HEK293 (cell line): Measurements from ENCODE around the gene PLEKHM1.

Source experiments
- CTCF ChIA-PET: fragments of 350-600 bp; formaldehyde crosslinking; extraction: SDS; loops from one replicate; lab custom pipeline; 2021; ENCODE audit warnings: antibody characterized with exemption; lab: Yijun Ruan, JAX
- POLR2A ChIA-PET: fragments of 300-600 bp; formaldehyde crosslinking; extraction: SDS; loops from one replicate; lab custom pipeline; 2020; ENCODE audit warnings: antibody characterized with exemption, inconsistent platforms; lab: Yijun Ruan, JAX
- H3K27ac ChIP-seq: fragments of 200-500 bp; sonication (Bioruptor generic); 2 replicates; pipeline ENCODE4 v1.5.1; 2014; ENCODE audit warnings: low read depth, low read length, control low read depth, inconsistent platforms; ENCODE audit errors: extremely low read depth
- H3K36me3 ChIP-seq, 2 experiments: fragments of 200-500 bp in 1 of 2; sonication (Bioruptor generic) in 1 of 2; 1 replicate in 1 of 2; 2 replicates in 1 of 2; pipeline ENCODE4 v1.5.1; 2014 to 2017; ENCODE audit warnings: inconsistent platforms in 2 of 2, low read length in 2 of 2; ENCODE audit not compliant: control insufficient read depth in 2 of 2, insufficient read depth in 1 of 2
- H3K4me1 ChIP-seq: fragments of 200-500 bp; sonication (Bioruptor generic); 2 replicates; pipeline ENCODE4 v1.5.1; 2014; ENCODE audit warnings: mild to moderate bottlenecking, low read length, inconsistent platforms; ENCODE audit not compliant: control insufficient read depth, insufficient read depth
- H3K4me3 ChIP-seq: 2 replicates; pipeline ENCODE4 v1.5.1; 2011; ENCODE audit warnings: low read depth, mild to moderate bottlenecking, control low read depth, low read length, moderate library complexity
- H3K9me3 ChIP-seq: fragments of 200-500 bp; sonication (Bioruptor generic); 2 replicates; pipeline ENCODE4 v1.5.1; 2014; ENCODE audit warnings: low read depth, low read length, inconsistent platforms; ENCODE audit not compliant: control insufficient read depth, insufficient read depth
- EGR2 ChIP-seq: fragments of 450-650 bp; formaldehyde crosslinking; IDR thresholded peaks from 2 replicates; pipeline ENCODE4 v1.5.1; 2016; ENCODE audit warnings: low read depth, missing biosample characterization, missing genetic modification characterization
- GLI4 ChIP-seq: fragments of 450-650 bp; formaldehyde crosslinking; IDR thresholded peaks from 2 replicates; pipeline ENCODE4 v1.5.1; 2016; ENCODE audit warnings: missing biosample characterization, missing genetic modification characterization
- HOXD13 ChIP-seq: sonication (generic); formaldehyde crosslinking; IDR thresholded peaks from 2 replicates; pipeline ENCODE4 v1.8.0; 2022; ENCODE audit warnings: missing genetic modification reagents, borderline replicate concordance
- MZF1 ChIP-seq: fragments of 450-650 bp; formaldehyde crosslinking; IDR thresholded peaks from 2 replicates; pipeline ENCODE4 v1.5.1; 2017; ENCODE audit warnings: missing biosample characterization, missing genetic modification characterization, borderline replicate concordance
- OSR2 ChIP-seq: fragments of 450-650 bp; formaldehyde crosslinking; IDR thresholded peaks from 2 replicates; pipeline ENCODE4 v1.5.1; 2016; ENCODE audit warnings: missing biosample characterization, missing genetic modification characterization
- SETDB1 ChIP-seq: IDR thresholded peaks from one replicate; pipeline ENCODE4 v1.6.1; 2017; ENCODE audit warnings: mild to moderate bottlenecking, low read length, moderate library complexity, mixed read lengths; ENCODE audit not compliant: insufficient read length
- ZBTB8A ChIP-seq: fragments of 450-650 bp; formaldehyde crosslinking; IDR thresholded peaks from 2 replicates; pipeline ENCODE4 v1.5.1; 2016; ENCODE audit warnings: missing biosample characterization, missing genetic modification characterization
- ZFHX2 ChIP-seq: fragments of 450-650 bp; formaldehyde crosslinking; conservative IDR thresholded peaks from 2 replicates; pipeline ENCODE4 v1.5.1; 2016; ENCODE audit warnings: missing biosample characterization, missing genetic modification characterization
- ZFP41 ChIP-seq: fragments of 450-650 bp; formaldehyde crosslinking; IDR thresholded peaks from 2 replicates; pipeline ENCODE4 v1.5.1; 2016; ENCODE audit warnings: missing biosample characterization, missing genetic modification characterization, borderline replicate concordance
- ZNF133 ChIP-seq: fragments of 450-650 bp; formaldehyde crosslinking; IDR thresholded peaks from 2 replicates; pipeline ENCODE4 v1.5.1; 2016; ENCODE audit warnings: missing biosample characterization, missing genetic modification characterization
- ZNF146 ChIP-seq: fragments of 450-650 bp; formaldehyde crosslinking; IDR thresholded peaks from 2 replicates; pipeline ENCODE4 v1.5.1; 2016; ENCODE audit warnings: missing biosample characterization, missing genetic modification characterization
- ZNF155 ChIP-seq: fragments of 450-650 bp; formaldehyde crosslinking; IDR thresholded peaks from 2 replicates; pipeline ENCODE4 v1.5.1; 2016; ENCODE audit warnings: missing biosample characterization, missing genetic modification characterization
- ZNF19 ChIP-seq: fragments of 450-650 bp; formaldehyde crosslinking; IDR thresholded peaks from 2 replicates; pipeline ENCODE4; 2016; ENCODE audit warnings: missing biosample characterization, missing genetic modification characterization, low read depth
- ZNF248 ChIP-seq: fragments of 450-650 bp; formaldehyde crosslinking; IDR thresholded peaks from 2 replicates; pipeline ENCODE4 v1.5.1; 2017; ENCODE audit warnings: missing biosample characterization, missing genetic modification characterization
- ZNF292 ChIP-seq: fragments of 450-650 bp; formaldehyde crosslinking; IDR thresholded peaks from 2 replicates; pipeline ENCODE4 v1.5.1; 2016; ENCODE audit warnings: low read depth, missing biosample characterization, missing genetic modification characterization, borderline replicate concordance
- ZNF311 ChIP-seq: fragments of 450-650 bp; formaldehyde crosslinking; IDR thresholded peaks from 2 replicates; pipeline ENCODE4 v1.5.1; 2017; ENCODE audit warnings: missing biosample characterization, missing genetic modification characterization, borderline replicate concordance
- ZNF350 ChIP-seq: fragments of 450-650 bp; formaldehyde crosslinking; IDR thresholded peaks from 2 replicates; pipeline ENCODE4 v1.5.0; 2017; ENCODE audit warnings: missing biosample characterization, mild to moderate bottlenecking, missing genetic modification characterization
- ZNF433 ChIP-seq: fragments of 450-650 bp; formaldehyde crosslinking; IDR thresholded peaks from 2 replicates; pipeline ENCODE4 v1.5.1; 2016; ENCODE audit warnings: missing biosample characterization, missing genetic modification characterization, low read depth
- ZNF514 ChIP-seq: fragments of 450-650 bp; formaldehyde crosslinking; IDR thresholded peaks from 2 replicates; pipeline ENCODE4 v1.5.1; 2016; ENCODE audit warnings: missing biosample characterization, missing genetic modification characterization
- ZNF561 ChIP-seq: fragments of 450-650 bp; IDR thresholded peaks from 2 replicates; pipeline ENCODE4 v1.5.1; 2018; ENCODE audit warnings: missing biosample characterization, missing genetic modification characterization, borderline replicate concordance
- ZNF747 ChIP-seq: fragments of 450-650 bp; formaldehyde crosslinking; IDR thresholded peaks from 2 replicates; pipeline ENCODE4 v1.5.1; 2016; ENCODE audit warnings: missing biosample characterization, missing genetic modification characterization
- ZNF777 ChIP-seq: fragments of 450-650 bp; formaldehyde crosslinking; IDR thresholded peaks from 2 replicates; pipeline ENCODE4 v1.5.1; 2017; ENCODE audit warnings: missing biosample characterization, missing genetic modification characterization, borderline replicate concordance
- ZNF837 ChIP-seq: fragments of 450-650 bp; formaldehyde crosslinking; IDR thresholded peaks from 2 replicates; pipeline ENCODE4 v1.5.1; 2016; ENCODE audit warnings: missing biosample characterization, missing genetic modification characterization
- TF ChIP-seq, protein P1 (sequence below): fragments of 450-650 bp; formaldehyde crosslinking; IDR thresholded peaks from 2 replicates; pipeline ENCODE4 v1.5.1; 2016; ENCODE audit warnings: missing biosample characterization, missing genetic modification characterization
- TF ChIP-seq, protein P2 (sequence below): fragments of 450-650 bp; formaldehyde crosslinking; IDR thresholded peaks from 2 replicates; pipeline ENCODE4 v1.5.1; 2016; ENCODE audit warnings: missing biosample characterization, missing genetic modification characterization
- TF ChIP-seq, protein P3 (sequence below): fragments of 450-650 bp; formaldehyde crosslinking; IDR thresholded peaks from 2 replicates; pipeline ENCODE4 v1.5.1; 2016; ENCODE audit warnings: missing biosample characterization, missing genetic modification characterization
- TF ChIP-seq, protein P4 (sequence below): fragments of 450-650 bp; IDR thresholded peaks from 2 replicates; pipeline ENCODE4 v1.5.1; 2018; ENCODE audit warnings: missing biosample characterization, mild to moderate bottlenecking, missing genetic modification characterization

The PLEKHM1 gene

DNA sequence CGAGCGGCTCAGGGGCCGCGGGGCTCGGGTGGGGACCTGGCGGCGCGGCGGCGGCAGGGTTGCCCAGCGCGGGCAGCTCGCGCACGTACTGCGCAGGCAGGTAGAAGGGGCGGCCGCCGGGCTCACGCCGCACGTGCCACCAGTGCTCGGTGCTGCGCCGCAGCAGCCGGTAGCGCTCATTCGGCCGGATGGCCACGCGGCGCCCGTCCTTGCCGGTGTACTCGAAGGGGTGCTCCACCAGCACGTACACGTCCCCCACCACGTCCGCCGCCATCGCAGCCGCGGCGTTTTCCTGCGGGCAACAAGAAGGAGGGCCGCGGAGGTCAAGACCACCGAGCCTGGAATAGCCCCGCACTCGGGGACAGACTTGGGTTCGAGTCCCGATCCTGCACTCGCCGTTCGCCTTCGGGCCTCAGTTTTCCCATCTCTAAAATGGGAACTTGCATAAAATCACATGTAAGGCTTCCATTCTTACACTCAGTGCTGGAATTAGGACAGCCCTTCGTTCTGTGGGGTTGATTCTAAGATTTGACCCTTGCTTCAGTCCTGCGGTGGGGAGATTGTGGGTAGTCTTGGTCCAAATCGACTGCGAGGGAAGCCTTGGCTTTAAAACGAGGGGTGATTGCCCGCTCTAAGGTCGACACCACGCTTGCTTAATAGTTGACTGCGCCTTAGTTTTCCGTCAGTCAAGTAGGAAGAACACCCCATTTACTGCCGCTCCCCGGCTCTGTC lies 60.3 kb downstream of the PLEKHM1 start:
- Histone ChIP-seq H3K4me1 (peaks cover 5% of the 10 kb centered on the region), H3K36me3 (no peaks in the 10 kb centered on the region; a peak in 1 of 3 replicates), H3K9me3 (no peaks in the 10 kb centered on the region), H3K27ac (no peak overlapping the region), H3K4me3 (no peak overlapping the region)
- POLR2A ChIA-PET = no interaction called here
- TF ChIP-seq, protein P1, sequence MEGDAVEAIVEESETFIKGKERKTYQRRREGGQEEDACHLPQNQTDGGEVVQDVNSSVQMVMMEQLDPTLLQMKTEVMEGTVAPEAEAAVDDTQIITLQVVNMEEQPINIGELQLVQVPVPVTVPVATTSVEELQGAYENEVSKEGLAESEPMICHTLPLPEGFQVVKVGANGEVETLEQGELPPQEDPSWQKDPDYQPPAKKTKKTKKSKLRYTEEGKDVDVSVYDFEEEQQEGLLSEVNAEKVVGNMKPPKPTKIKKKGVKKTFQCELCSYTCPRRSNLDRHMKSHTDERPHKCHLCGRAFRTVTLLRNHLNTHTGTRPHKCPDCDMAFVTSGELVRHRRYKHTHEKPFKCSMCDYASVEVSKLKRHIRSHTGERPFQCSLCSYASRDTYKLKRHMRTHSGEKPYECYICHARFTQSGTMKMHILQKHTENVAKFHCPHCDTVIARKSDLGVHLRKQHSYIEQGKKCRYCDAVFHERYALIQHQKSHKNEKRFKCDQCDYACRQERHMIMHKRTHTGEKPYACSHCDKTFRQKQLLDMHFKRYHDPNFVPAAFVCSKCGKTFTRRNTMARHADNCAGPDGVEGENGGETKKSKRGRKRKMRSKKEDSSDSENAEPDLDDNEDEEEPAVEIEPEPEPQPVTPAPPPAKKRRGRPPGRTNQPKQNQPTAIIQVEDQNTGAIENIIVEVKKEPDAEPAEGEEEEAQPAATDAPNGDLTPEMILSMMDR (tag by site-specific recombination) = no peak
- no peak for TF ChIP-seq ZBTB8A (tag by site-specific recombination)
- TF ChIP-seq OSR2 (tag by site-specific recombination) = no peak
- no peak for TF ChIP-seq ZFP41 (tag by site-specific recombination)
- TF ChIP-seq MZF1 (tag by site-specific recombination) = no peak
- TF ChIP-seq ZNF433 = no peak
- no peak for TF ChIP-seq ZNF292 (tag by site-specific recombination)
- no peak for TF ChIP-seq ZNF133 (tag by site-specific recombination)
- TF ChIP-seq EGR2 (tag by site-specific recombination) = no peak
- TF ChIP-seq SETDB1 = no peak
- TF ChIP-seq ZNF837 (tag by site-specific recombination) = no peak
- TF ChIP-seq, protein P2, sequence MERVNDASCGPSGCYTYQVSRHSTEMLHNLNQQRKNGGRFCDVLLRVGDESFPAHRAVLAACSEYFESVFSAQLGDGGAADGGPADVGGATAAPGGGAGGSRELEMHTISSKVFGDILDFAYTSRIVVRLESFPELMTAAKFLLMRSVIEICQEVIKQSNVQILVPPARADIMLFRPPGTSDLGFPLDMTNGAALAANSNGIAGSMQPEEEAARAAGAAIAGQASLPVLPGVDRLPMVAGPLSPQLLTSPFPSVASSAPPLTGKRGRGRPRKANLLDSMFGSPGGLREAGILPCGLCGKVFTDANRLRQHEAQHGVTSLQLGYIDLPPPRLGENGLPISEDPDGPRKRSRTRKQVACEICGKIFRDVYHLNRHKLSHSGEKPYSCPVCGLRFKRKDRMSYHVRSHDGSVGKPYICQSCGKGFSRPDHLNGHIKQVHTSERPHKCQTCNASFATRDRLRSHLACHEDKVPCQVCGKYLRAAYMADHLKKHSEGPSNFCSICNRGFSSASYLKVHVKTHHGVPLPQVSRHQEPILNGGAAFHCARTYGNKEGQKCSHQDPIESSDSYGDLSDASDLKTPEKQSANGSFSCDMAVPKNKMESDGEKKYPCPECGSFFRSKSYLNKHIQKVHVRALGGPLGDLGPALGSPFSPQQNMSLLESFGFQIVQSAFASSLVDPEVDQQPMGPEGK = no peak
- TF ChIP-seq ZNF350 (tag by site-specific recombination) = no peak
- TF ChIP-seq, protein P3, sequence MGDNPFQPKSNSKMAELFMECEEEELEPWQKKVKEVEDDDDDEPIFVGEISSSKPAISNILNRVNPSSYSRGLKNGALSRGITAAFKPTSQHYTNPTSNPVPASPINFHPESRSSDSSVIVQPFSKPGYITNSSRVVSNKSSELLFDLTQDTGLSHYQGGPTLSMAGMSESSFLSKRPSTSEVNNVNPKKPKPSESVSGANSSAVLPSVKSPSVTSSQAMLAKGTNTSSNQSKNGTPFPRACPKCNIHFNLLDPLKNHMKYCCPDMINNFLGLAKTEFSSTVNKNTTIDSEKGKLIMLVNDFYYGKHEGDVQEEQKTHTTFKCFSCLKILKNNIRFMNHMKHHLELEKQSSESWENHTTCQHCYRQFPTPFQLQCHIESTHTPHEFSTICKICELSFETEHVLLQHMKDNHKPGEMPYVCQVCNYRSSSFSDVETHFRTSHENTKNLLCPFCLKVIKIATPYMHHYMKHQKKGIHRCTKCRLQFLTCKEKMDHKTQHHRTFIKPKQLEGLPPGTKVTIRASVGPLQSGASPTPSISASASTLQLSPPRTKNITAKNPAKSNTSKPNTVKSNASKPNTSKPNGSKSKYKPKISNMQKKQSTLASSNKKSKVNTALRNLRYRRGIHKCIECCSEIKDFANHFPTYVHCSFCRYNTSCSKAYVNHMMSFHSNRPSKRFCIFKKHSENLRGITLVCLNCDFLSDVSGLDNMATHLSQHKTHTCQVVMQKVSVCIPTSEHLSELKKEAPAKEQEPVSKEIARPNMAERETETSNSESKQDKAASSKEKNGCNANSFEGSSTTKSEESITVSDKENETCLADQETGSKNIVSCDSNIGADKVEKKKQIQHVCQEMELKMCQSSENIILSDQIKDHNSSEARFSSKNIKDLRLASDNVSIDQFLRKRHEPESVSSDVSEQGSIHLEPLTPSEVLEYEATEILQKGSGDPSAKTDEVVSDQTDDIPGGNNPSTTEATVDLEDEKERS (tag by site-specific recombination) = no peak
- TF ChIP-seq HOXD13 (CRISPR knock-in tag) = no peak
- TF ChIP-seq ZNF747 (tag by site-specific recombination) = no peak
- TF ChIP-seq ZNF561 (tag by site-specific recombination) = no peak
- CTCF ChIA-PET = no interaction called here

DNA sequence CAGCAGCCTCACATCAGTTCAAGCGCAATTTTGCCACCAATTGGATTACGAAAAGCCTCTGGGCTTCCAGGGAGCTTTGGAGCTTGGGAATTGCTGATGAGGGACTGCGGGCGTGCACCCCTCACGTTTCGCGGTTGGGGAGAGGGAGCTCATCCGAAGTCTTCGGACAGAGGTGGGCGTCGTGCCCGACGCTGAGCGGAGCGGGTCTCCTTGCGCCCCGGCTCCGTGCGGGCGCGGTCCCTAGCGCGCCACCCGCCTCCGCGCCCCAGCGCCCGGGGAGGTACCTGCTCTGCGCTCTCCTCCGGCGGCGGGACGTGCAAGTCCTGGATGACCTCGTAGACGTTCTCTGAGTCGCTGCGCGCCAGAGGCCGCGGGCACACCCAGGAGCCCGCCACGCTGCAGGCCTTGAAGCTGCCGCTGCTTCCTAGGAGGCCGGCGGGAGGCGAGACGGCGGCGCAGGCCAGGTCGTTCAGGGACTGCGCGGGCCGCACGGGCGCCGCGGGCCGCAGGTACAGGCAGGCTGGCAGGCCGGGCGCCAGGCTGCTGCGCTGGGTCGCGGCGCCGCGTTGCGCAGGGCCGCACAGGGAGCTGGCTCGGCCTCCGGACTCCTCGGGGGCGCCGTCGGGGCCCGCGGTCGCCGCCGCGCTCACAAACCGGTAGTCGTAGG lies 61.0 kb downstream of the PLEKHM1 start:
- CTCF ChIA-PET = interaction anchor here (1.1 to 8.6 kb wide), 4 partner anchors 11 to 163 kb away, joined by 3 to 201 read pairs (median 10); no protein-coding TSS in a partner anchor
- TF ChIP-seq GLI4 (tag by site-specific recombination) = no peak
- no peak for TF ChIP-seq ZNF514 (tag by site-specific recombination)
- no peak for TF ChIP-seq ZNF19 (tag by site-specific recombination)
- no peak for TF ChIP-seq ZNF155 (tag by site-specific recombination)
- TF ChIP-seq, protein P4, sequence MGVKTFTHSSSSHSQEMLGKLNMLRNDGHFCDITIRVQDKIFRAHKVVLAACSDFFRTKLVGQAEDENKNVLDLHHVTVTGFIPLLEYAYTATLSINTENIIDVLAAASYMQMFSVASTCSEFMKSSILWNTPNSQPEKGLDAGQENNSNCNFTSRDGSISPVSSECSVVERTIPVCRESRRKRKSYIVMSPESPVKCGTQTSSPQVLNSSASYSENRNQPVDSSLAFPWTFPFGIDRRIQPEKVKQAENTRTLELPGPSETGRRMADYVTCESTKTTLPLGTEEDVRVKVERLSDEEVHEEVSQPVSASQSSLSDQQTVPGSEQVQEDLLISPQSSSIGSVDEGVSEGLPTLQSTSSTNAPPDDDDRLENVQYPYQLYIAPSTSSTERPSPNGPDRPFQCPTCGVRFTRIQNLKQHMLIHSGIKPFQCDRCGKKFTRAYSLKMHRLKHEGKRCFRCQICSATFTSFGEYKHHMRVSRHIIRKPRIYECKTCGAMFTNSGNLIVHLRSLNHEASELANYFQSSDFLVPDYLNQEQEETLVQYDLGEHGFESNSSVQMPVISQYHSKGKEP (tag by site-specific recombination) = no peak
- TF ChIP-seq ZNF146 (tag by site-specific recombination) = no peak
- no peak for TF ChIP-seq ZNF248 (tag by site-specific recombination)
- TF ChIP-seq ZFHX2 (tag by site-specific recombination) = no peak
- no peak for TF ChIP-seq ZNF777 (tag by site-specific recombination)
- no peak for TF ChIP-seq ZNF311 (tag by site-specific recombination)

More for the DNA sequence above, 61.0 kb downstream of the PLEKHM1 start:
- Histone ChIP-seq H3K4me3 (no peak overlapping the region), H3K36me3 (no peaks in the 10 kb centered on the region; a peak in 1 of 3 replicates), H3K27ac (no peak overlapping the region), H3K4me1 (peaks cover 9% of the 10 kb centered on the region), H3K9me3 (no peaks in the 10 kb centered on the region)
- POLR2A ChIA-PET = no interaction called here
